WTC11 (cell line): ENCODE measurements around the gene SRSF10. TPM values are rescaled to one million over a fixed set of nuclear protein-coding genes. Genes with fewer than 3 reads are reported as not detected.
A peak's percentile ranks its signal among the peaks of the same experiment; 100 is the strongest.

ENCODE experiments used
- ATAC-seq: fragments of 200-7000 bp; cut with Tn5 transposase; 2 replicates; pipeline ENCODE4 v1.10.0; 2021; ENCODE audit warnings: mild to moderate bottlenecking, moderate library complexity
- CTCF ChIA-PET: fragments of 300-600 bp; sonication (Branson Sonifier 250); formaldehyde crosslinking; loops from one replicate; lab custom pipeline; 2021; ENCODE audit warnings: antibody characterized with exemption; lab: Charles Lee
- POLR2A ChIA-PET: fragments of 350-600 bp; sonication (Branson Sonifier 250); formaldehyde crosslinking; loops from one replicate; lab custom pipeline; 2021; ENCODE audit warnings: antibody characterized with exemption; lab: Charles Lee
- DNase-seq: peaks from one replicate; pipeline ENCODE4 v3.0.0; 2021; ENCODE audit warnings: low spot score
- H3K27ac Mint-ChIP-seq: 2 replicates; pipeline ENCODE4 v1.8.0; 2021; ENCODE audit warnings: mixed read lengths
- H3K27me3 Mint-ChIP-seq: 2 replicates; pipeline ENCODE4 v1.8.0; 2021; ENCODE audit warnings: low read depth, mild to moderate bottlenecking, moderate library complexity, mixed read lengths
- H3K36me3 Mint-ChIP-seq: 2 replicates; pipeline ENCODE4 v1.8.0; 2021; ENCODE audit warnings: mixed read lengths
- H3K4me1 Mint-ChIP-seq: 2 replicates; pipeline ENCODE4 v1.8.0; 2022; ENCODE audit warnings: mixed read lengths
- H3K4me3 Mint-ChIP-seq: 2 replicates; pipeline ENCODE4 v1.8.0; 2021; ENCODE audit warnings: mild to moderate bottlenecking, moderate library complexity, mixed read lengths
- H3K9me3 Mint-ChIP-seq: 2 replicates; pipeline ENCODE4 v1.8.0; 2021; ENCODE audit warnings: mixed read lengths
- AFF4 ChIP-seq: sonication (generic); formaldehyde crosslinking; IDR thresholded peaks from 2 replicates; pipeline ENCODE4 v1.8.1; 2023; ENCODE audit warnings: mild to moderate bottlenecking, missing genetic modification reagents, borderline replicate concordance
- AR ChIP-seq: fragments of 250-450 bp; sonication (Bioruptor Pico); IDR thresholded peaks from 2 replicates; pipeline ENCODE4 v1.9.0; 2021; ENCODE audit warnings: mild to moderate bottlenecking
- ARID4B ChIP-seq: sonication (generic); formaldehyde crosslinking; IDR thresholded peaks from 2 replicates; pipeline ENCODE4 v1.8.0; 2023; ENCODE audit warnings: missing genetic modification reagents, mild to moderate bottlenecking, borderline replicate concordance
- CREB1 ChIP-seq: sonication (generic); formaldehyde crosslinking; IDR thresholded peaks from 2 replicates; pipeline ENCODE4 v1.8.0; 2023; ENCODE audit warnings: mild to moderate bottlenecking, missing genetic modification reagents
- ESRRA ChIP-seq: sonication (generic); formaldehyde crosslinking; IDR thresholded peaks from 2 replicates; pipeline ENCODE4 v1.8.1; 2022; ENCODE audit warnings: mild to moderate bottlenecking, missing genetic modification reagents, borderline replicate concordance
- FOXJ3 ChIP-seq: sonication (generic); formaldehyde crosslinking; IDR thresholded peaks from 2 replicates; pipeline ENCODE4 v1.9.0; 2021; ENCODE audit warnings: missing genetic modification reagents, mild to moderate bottlenecking, borderline replicate concordance
- FOXK1 ChIP-seq: sonication (generic); formaldehyde crosslinking; IDR thresholded peaks from 2 replicates; pipeline ENCODE4 v1.8.0; 2022; ENCODE audit warnings: mild to moderate bottlenecking, moderate library complexity, missing genetic modification reagents
- GRHL2 ChIP-seq: fragments of 250-450 bp; sonication (Bioruptor Pico); IDR thresholded peaks from 2 replicates; pipeline ENCODE4 v1.8.0; 2022; ENCODE audit warnings: mild to moderate bottlenecking, moderate library complexity; ENCODE audit not compliant: insufficient replicate concordance, severe bottlenecking
- MYBL2 ChIP-seq: sonication (generic); formaldehyde crosslinking; IDR thresholded peaks from 2 replicates; pipeline ENCODE4 v1.8.1; 2023; ENCODE audit warnings: mild to moderate bottlenecking, moderate library complexity, missing genetic modification reagents
- NR2C2 ChIP-seq: sonication (generic); formaldehyde crosslinking; IDR thresholded peaks from 2 replicates; pipeline ENCODE4 v1.8.0; 2022; ENCODE audit warnings: mild to moderate bottlenecking, missing genetic modification reagents
- RELA ChIP-seq: sonication (generic); formaldehyde crosslinking; IDR thresholded peaks from 2 replicates; pipeline ENCODE4 v1.8.1; 2022; ENCODE audit warnings: missing genetic modification reagents, mild to moderate bottlenecking, borderline replicate concordance
- RORB ChIP-seq: fragments of 250-450 bp; sonication (Bioruptor Pico); IDR thresholded peaks from 2 replicates; pipeline ENCODE4 v1.9.0; 2021; ENCODE audit warnings: mild to moderate bottlenecking
- SMAD4 ChIP-seq: sonication (generic); formaldehyde crosslinking; IDR thresholded peaks from 2 replicates; pipeline ENCODE4 v1.8.0; 2022; ENCODE audit warnings: mild to moderate bottlenecking, missing genetic modification reagents
- ZNF138 ChIP-seq: sonication (generic); formaldehyde crosslinking; conservative IDR thresholded peaks from 2 replicates; pipeline ENCODE4 v1.8.1; 2022; ENCODE audit warnings: mild to moderate bottlenecking, moderate library complexity, missing genetic modification reagents
- ZNF423 ChIP-seq: fragments of 250-450 bp; sonication (Bioruptor Pico); IDR thresholded peaks from 2 replicates; pipeline ENCODE4 v2.1.2; 2022; ENCODE audit warnings: mild to moderate bottlenecking, moderate library complexity
- ZNF671 ChIP-seq: fragments of 250-450 bp; sonication (Bioruptor Pico); IDR thresholded peaks from 2 replicates; pipeline ENCODE4 v1.8.0; 2021; ENCODE audit warnings: mild to moderate bottlenecking
- total RNA-seq: library from RNA; stranded (reverse); gene quantifications from 3 replicates; pipeline ENCODE4 v1.2.3, GENCODE V29; 2021
- TF ChIP-seq, protein P1 (sequence below): sonication (generic); formaldehyde crosslinking; IDR thresholded peaks from 2 replicates; pipeline ENCODE4 v1.8.1; 2023; ENCODE audit warnings: mild to moderate bottlenecking, missing genetic modification reagents
- TF ChIP-seq, protein P2 (sequence below): sonication (generic); formaldehyde crosslinking; IDR thresholded peaks from 2 replicates; pipeline ENCODE4 v1.8.1; 2023; ENCODE audit warnings: mild to moderate bottlenecking, missing genetic modification reagents, moderate library complexity
- TF ChIP-seq, protein P3 (sequence below): sonication (generic); formaldehyde crosslinking; IDR thresholded peaks from 2 replicates; pipeline ENCODE4 v1.8.0; 2022; ENCODE audit warnings: missing genetic modification reagents

Gene SRSF10
- total RNA-seq, 1 experiment from 2014 or later: 163 TPM

- POLR2A ChIA-PET: no interaction called here
- CTCF ChIA-PET: interaction anchor here (0.6 to 2.8 kb wide), 19 partner anchors 9 to 217 kb away, joined by 3 to 10 read pairs (median 4); partner anchors contain the start of genes HMGCL, PNRC2 and SRSF10
- no peak overlapping the region for H3K4me3 Mint-ChIP-seq
- H3K27ac Mint-ChIP-seq: no peak overlapping the region
- peaks cover 3% of the 10 kb centered on the region for H3K36me3 Mint-ChIP-seq
- no peaks in the 10 kb centered on the region for H3K4me1 Mint-ChIP-seq
- ATAC-seq: peak; percentile 30; the same call in 1 of the 2 replicates
- no peak for DNase-seq
- H3K27me3 Mint-ChIP-seq: no peaks in the 10 kb centered on the region
- H3K9me3 Mint-ChIP-seq: peaks cover 2% of the 10 kb centered on the region
- TF ChIP-seq ZNF671 (CRISPR knock-in tag) (no peak), RORB (no peak), CREB1 (CRISPR knock-in tag) (no peak), ZNF138 (CRISPR knock-in tag) (no peak), FOXK1 (CRISPR knock-in tag) (no peak), RELA (no peak), MYBL2 (no peak), SMAD4 (no peak), GRHL2 (no peak), AFF4 (CRISPR knock-in tag) (no peak), NR2C2 (CRISPR knock-in tag) (no peak), FOXJ3 (CRISPR knock-in tag) (no peak), ZNF423 (CRISPR knock-in tag) (no peak), AR (CRISPR knock-in tag) (no peak), ARID4B (no peak), ESRRA (CRISPR knock-in tag) (no peak)
- TF ChIP-seq, protein P1, sequence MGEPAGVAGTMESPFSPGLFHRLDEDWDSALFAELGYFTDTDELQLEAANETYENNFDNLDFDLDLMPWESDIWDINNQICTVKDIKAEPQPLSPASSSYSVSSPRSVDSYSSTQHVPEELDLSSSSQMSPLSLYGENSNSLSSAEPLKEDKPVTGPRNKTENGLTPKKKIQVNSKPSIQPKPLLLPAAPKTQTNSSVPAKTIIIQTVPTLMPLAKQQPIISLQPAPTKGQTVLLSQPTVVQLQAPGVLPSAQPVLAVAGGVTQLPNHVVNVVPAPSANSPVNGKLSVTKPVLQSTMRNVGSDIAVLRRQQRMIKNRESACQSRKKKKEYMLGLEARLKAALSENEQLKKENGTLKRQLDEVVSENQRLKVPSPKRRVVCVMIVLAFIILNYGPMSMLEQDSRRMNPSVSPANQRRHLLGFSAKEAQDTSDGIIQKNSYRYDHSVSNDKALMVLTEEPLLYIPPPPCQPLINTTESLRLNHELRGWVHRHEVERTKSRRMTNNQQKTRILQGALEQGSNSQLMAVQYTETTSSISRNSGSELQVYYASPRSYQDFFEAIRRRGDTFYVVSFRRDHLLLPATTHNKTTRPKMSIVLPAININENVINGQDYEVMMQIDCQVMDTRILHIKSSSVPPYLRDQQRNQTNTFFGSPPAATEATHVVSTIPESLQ (CRISPR knock-in tag): no peak
- TF ChIP-seq, protein P2, sequence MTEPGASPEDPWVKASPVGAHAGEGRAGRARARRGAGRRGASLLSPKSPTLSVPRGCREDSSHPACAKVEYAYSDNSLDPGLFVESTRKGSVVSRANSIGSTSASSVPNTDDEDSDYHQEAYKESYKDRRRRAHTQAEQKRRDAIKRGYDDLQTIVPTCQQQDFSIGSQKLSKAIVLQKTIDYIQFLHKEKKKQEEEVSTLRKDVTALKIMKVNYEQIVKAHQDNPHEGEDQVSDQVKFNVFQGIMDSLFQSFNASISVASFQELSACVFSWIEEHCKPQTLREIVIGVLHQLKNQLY (CRISPR knock-in tag): no peak
- TF ChIP-seq, protein P3, sequence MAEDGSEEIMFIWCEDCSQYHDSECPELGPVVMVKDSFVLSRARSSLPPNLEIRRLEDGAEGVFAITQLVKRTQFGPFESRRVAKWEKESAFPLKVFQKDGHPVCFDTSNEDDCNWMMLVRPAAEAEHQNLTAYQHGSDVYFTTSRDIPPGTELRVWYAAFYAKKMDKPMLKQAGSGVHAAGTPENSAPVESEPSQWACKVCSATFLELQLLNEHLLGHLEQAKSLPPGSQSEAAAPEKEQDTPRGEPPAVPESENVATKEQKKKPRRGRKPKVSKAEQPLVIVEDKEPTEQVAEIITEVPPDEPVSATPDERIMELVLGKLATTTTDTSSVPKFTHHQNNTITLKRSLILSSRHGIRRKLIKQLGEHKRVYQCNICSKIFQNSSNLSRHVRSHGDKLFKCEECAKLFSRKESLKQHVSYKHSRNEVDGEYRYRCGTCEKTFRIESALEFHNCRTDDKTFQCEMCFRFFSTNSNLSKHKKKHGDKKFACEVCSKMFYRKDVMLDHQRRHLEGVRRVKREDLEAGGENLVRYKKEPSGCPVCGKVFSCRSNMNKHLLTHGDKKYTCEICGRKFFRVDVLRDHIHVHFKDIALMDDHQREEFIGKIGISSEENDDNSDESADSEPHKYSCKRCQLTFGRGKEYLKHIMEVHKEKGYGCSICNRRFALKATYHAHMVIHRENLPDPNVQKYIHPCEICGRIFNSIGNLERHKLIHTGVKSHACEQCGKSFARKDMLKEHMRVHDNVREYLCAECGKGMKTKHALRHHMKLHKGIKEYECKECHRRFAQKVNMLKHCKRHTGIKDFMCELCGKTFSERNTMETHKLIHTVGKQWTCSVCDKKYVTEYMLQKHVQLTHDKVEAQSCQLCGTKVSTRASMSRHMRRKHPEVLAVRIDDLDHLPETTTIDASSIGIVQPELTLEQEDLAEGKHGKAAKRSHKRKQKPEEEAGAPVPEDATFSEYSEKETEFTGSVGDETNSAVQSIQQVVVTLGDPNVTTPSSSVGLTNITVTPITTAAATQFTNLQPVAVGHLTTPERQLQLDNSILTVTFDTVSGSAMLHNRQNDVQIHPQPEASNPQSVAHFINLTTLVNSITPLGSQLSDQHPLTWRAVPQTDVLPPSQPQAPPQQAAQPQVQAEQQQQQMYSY (CRISPR knock-in tag): no peak
Observed at GRCh38 chr1:24027838-24028468, 47.8 kb upstream of the SRSF10 start.
